Right cardiac atrium (tissue), 5 donors: ENCODE results near the gene APOBEC2. TPM values are rescaled to one million over a fixed set of nuclear protein-coding genes. Genes with fewer than 3 reads are reported as not detected.

Source experiments
- ATAC-seq, 2 donors: fragments of 200-7000 bp; cut with Tn5 transposase; one replicate each; pipeline versions ENCODE4 v1.8.0 to v1.9.1; 2020; ENCODE audit warnings: moderate library complexity in 2 of 2, mild to moderate bottlenecking in 1 of 2
- DNase-seq, 3 donors: peaks; one replicate each; pipeline ENCODE4 v3.0.0-alpha.2; 2020
- H3K27ac ChIP-seq: one replicate; pipeline ENCODE4 v1.5.1; 2013; ENCODE audit warnings: mild to moderate bottlenecking, low read length, control low read depth, moderate library complexity
- H3K27me3 ChIP-seq: one replicate; pipeline ENCODE4 v1.6.1; 2013; ENCODE audit not compliant: control insufficient read depth, insufficient read depth
- H3K4me1 ChIP-seq: one replicate; pipeline ENCODE4 v1.6.1; 2013; ENCODE audit warnings: low read length; ENCODE audit not compliant: control insufficient read depth, insufficient read depth
- H3K4me3 ChIP-seq: one replicate; pipeline ENCODE4 v1.5.1; 2013; ENCODE audit warnings: low read length, control low read depth
- H3K9me3 ChIP-seq: one replicate; pipeline ENCODE4 v1.6.1; 2013; ENCODE audit warnings: low read length; ENCODE audit not compliant: control insufficient read depth
- WGBS: extraction: QIAGEN DNeasy Blood & Tissue Kit; methylation state at CpG from one replicate; pipeline ENCODE4 v1.1.7; 2013; 5-methylcytosine and 5-hydroxymethylcytosine counted together
- intact Hi-C, 4 donors: fragments of 100-400 bp; cut with DNase I; formaldehyde crosslinking; loops; one replicate each; pipeline versions ENCODE4 v1.11.0 to v1.14.0; 2022 to 2023
- polyA plus RNA-seq: library from polyadenylated mRNA; stranded (reverse); fragments of 200-250 nt; gene quantifications from one replicate; pipeline ENCODE4 v1.2.3, GENCODE V29; 2013
- total RNA-seq, 4 donors: library from RNA; stranded (reverse); fragmentation: NEBNext Ultra II Directional; extraction: Animal tissue kit (Norgen Biotek cat#: 25700); gene quantifications; one replicate each; pipeline ENCODE4 v1.2.1, GENCODE V29; 2021
- donor health status: healthy with polysubstance abuse.
- donor health status: DM: no; HTN: yes; CAD: no.
- donor health status: DM: no; HTN: no; CAD: no.
- donor health status: DM: no; HTN: yes; CAD: no; lungs with severe emphysema.
- donor health status: DM: yes; HTN: yes; CAD: no.

Gene APOBEC2
- total and polyA plus RNA-seq, 5 donors, result 80.1 to 137 (median 103) TPM

- Histone ChIP-seq H3K4me3 (peak overlapping the region; percentile 84), H3K9me3 (no peaks in the 10 kb centered on the region), H3K27me3 (no peaks in the 10 kb centered on the region), H3K27ac (peak overlapping the region; percentile 96), H3K4me1 (peaks cover 3% of the 10 kb centered on the region)
- DNase-seq (no peak), ATAC-seq (no peak)
- intact Hi-C loops, result no loop called here
- 5% methylated on average over 11 of the region's 11 CpGs for WGBS
These were observed 21.1 kb downstream of the APOBEC2 start for GRCh38 chr6:41073968-41074691.

- Histone ChIP-seq H3K9me3 (no peaks in the 10 kb centered on the region), H3K27ac (peak overlapping the region; percentile 41), H3K4me3 (peak overlapping the region; percentile 84), H3K27me3 (no peaks in the 10 kb centered on the region), H3K4me1 (peaks cover 3% of the 10 kb centered on the region)
- 48% methylated on average over 11 of the region's 11 CpGs for WGBS
- DNase-seq, result peak in 1 of 3 donors; percentile 47
- intact Hi-C loops, result no loop called here
- ATAC-seq, result no peak
These were observed 21.9 kb downstream of the APOBEC2 start for GRCh38 chr6:41074692-41075436.

GRCh38 chr6:41075651-41076626, 22.9 kb downstream of the APOBEC2 start:
- WGBS, result 42% methylated on average over 4 of the region's 4 CpGs
- ATAC-seq, result no peak
- intact Hi-C loops, result no loop called here
- Histone ChIP-seq H3K27me3 (no peaks in the 10 kb centered on the region), H3K27ac (no peak overlapping the region), H3K4me3 (no peak overlapping the region), H3K9me3 (no peaks in the 10 kb centered on the region), H3K4me1 (peaks cover 3% of the 10 kb centered on the region)
- no peak for DNase-seq

GRCh38 chr6:41077536-41077935, 24.5 kb downstream of the APOBEC2 start:
- H3K9me3 ChIP-seq, result no peaks in the 10 kb centered on the region
- 90% methylated on average over 2 of the region's 2 CpGs for WGBS
- intact Hi-C loops, result no loop called here
- H3K4me1 ChIP-seq, result peaks cover 3% of the 10 kb centered on the region
- DNase-seq (no peak), ATAC-seq (no peak)
- no peak overlapping the region for H3K27ac ChIP-seq
- H3K27me3 ChIP-seq, result no peaks in the 10 kb centered on the region
- H3K4me3 ChIP-seq, result no peak overlapping the region

GRCh38 chr6:41078101-41078500, 25.1 kb downstream of the APOBEC2 start:
- no peaks in the 10 kb centered on the region for H3K27me3 ChIP-seq
- no peak for DNase-seq
- 89% methylated on average over 3 of the region's 3 CpGs for WGBS
- peaks cover 3% of the 10 kb centered on the region for H3K4me1 ChIP-seq
- no peak for ATAC-seq
- no peak overlapping the region for H3K27ac ChIP-seq
- H3K9me3 ChIP-seq, result no peaks in the 10 kb centered on the region
- no peak overlapping the region for H3K4me3 ChIP-seq
- intact Hi-C loops, result no loop called here

GRCh38 chr6:41079080-41079479, 26.1 kb downstream of the APOBEC2 start:
- Histone ChIP-seq H3K27me3 (no peaks in the 10 kb centered on the region), H3K4me1 (peaks cover 3% of the 10 kb centered on the region), H3K27ac (no peak overlapping the region), H3K4me3 (no peak overlapping the region), H3K9me3 (no peaks in the 10 kb centered on the region)
- ATAC-seq, result no peak
- DNase-seq, result no peak
- WGBS, result 98% methylated on average over 1 of the region's 1 CpG
- intact Hi-C loops, result no loop called here

- ATAC-seq (no peak), DNase-seq (no peak)
- Histone ChIP-seq H3K4me1 (no peaks in the 10 kb centered on the region), H3K9me3 (no peaks in the 10 kb centered on the region), H3K27ac (no peak overlapping the region), H3K4me3 (no peak overlapping the region), H3K27me3 (no peaks in the 10 kb centered on the region)
- intact Hi-C loops, result no loop called here
- WGBS, result 80% methylated on average over 2 of the region's 2 CpGs
These were observed 27.6 kb downstream of the APOBEC2 start for GRCh38 chr6:41080621-41081020.

GRCh38 chr6:41083072-41083471, 30.1 kb downstream of the APOBEC2 start:
- DNase-seq, result no peak
- Histone ChIP-seq H3K4me1 (no peaks in the 10 kb centered on the region), H3K4me3 (no peak overlapping the region), H3K27ac (no peak overlapping the region), H3K27me3 (no peaks in the 10 kb centered on the region), H3K9me3 (no peaks in the 10 kb centered on the region)
- intact Hi-C loops, result no loop called here
- ATAC-seq, result no peak

- Histone ChIP-seq H3K4me1 (no peaks in the 10 kb centered on the region), H3K27me3 (no peaks in the 10 kb centered on the region), H3K4me3 (no peak overlapping the region), H3K9me3 (no peaks in the 10 kb centered on the region), H3K27ac (no peak overlapping the region)
- intact Hi-C loops, result no loop called here
- ATAC-seq (no peak), DNase-seq (no peak)
These were observed 32.2 kb downstream of the APOBEC2 start for GRCh38 chr6:41085182-41085581.

GRCh38 chr6:41088451-41088850, 35.4 kb downstream of the APOBEC2 start:
- intact Hi-C loops, result no loop called here
- H3K4me1 ChIP-seq, result no peaks in the 10 kb centered on the region
- H3K27ac ChIP-seq, result no peak overlapping the region
- H3K4me3 ChIP-seq, result no peak overlapping the region
- H3K9me3 ChIP-seq, result no peaks in the 10 kb centered on the region
- H3K27me3 ChIP-seq, result no peaks in the 10 kb centered on the region
- 96% methylated on average over 4 of the region's 4 CpGs for WGBS
- ATAC-seq, result no peak
- DNase-seq, result no peak
